ENCODE results near the gene ARHGAP10. TPM values are rescaled to one million over a fixed set of nuclear protein-coding genes. Genes with fewer than 3 reads are reported as not detected.

ARHGAP10 gene
- total RNA-seq, 1 donor from 2014 or later = 28.0 TPM

DNA sequence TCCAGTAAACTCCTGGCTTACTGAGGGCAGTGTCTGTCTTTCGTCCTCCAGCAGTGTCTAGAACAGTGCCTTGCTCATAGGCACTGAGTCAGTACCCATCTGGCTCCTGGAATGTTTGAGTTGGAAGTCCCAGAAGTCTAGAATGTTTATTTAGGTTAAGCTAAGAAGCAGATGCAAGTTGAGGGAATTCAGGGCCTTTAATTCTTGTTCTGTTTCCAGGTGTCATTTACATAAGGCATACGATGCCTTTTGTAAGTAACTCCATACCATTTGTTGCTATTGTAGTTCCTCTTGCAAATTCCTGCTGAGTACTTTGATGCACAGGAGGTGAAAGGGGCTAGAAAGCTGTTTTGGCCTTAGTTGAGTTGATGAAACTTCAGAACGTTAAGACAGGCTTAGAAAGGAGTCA, 22.2 kb downstream of the ARHGAP10 start:
- H3K4me3 Mint-ChIP-seq (ENCODE audit: unreplicated experiment) = no peak overlapping the region
- FAIRE-seq (peak; percentile 91), DNase-seq (ENCODE audit: low read depth) (peak; percentile 95)
- no peaks in the 10 kb centered on the region for H3K27me3 Mint-ChIP-seq (ENCODE audit: low read depth, unreplicated experiment)
- peaks cover 31% of the 10 kb centered on the region for H3K4me1 Mint-ChIP-seq (ENCODE audit: low read depth, unreplicated experiment)
- no peaks in the 10 kb centered on the region for H3K36me3 Mint-ChIP-seq (ENCODE audit: low read depth, unreplicated experiment)
- H3K9me3 Mint-ChIP-seq (ENCODE audit: unreplicated experiment) = no peaks in the 10 kb centered on the region
- Histone ChIP-seq H3K4me3 (ENCODE audit: insufficient read depth, low read depth, low read length) (no peak overlapping the region), H3K4me2 (ENCODE audit: low read length) (peak overlapping the region; percentile 60), H4K20me1 (ENCODE audit: insufficient read depth, low read length) (peaks cover 10% of the 10 kb centered on the region), H3K27ac (ENCODE audit: low read depth, low read length) (peak overlapping the region; percentile 63), H3K36me3 (ENCODE audit: insufficient read depth, low read length) (no peaks in the 10 kb centered on the region), H3K9ac (ENCODE audit: low read length) (peak overlapping the region; percentile 8), H3K9me3 (ENCODE audit: insufficient read depth, low read depth, low read length) (no peaks in the 10 kb centered on the region), H3K4me1 (ENCODE audit: insufficient read depth, low read length) (peaks cover 26% of the 10 kb centered on the region), H3K79me2 (ENCODE audit: insufficient read depth, low read length) (peaks cover 67% of the 10 kb centered on the region), H3K27me3 (ENCODE audit: insufficient read depth, low read length) (no peaks in the 10 kb centered on the region), H2AFZ (ENCODE audit: low read depth, low read length) (no peak overlapping the region)
- TF ChIP-seq, protein P1, sequence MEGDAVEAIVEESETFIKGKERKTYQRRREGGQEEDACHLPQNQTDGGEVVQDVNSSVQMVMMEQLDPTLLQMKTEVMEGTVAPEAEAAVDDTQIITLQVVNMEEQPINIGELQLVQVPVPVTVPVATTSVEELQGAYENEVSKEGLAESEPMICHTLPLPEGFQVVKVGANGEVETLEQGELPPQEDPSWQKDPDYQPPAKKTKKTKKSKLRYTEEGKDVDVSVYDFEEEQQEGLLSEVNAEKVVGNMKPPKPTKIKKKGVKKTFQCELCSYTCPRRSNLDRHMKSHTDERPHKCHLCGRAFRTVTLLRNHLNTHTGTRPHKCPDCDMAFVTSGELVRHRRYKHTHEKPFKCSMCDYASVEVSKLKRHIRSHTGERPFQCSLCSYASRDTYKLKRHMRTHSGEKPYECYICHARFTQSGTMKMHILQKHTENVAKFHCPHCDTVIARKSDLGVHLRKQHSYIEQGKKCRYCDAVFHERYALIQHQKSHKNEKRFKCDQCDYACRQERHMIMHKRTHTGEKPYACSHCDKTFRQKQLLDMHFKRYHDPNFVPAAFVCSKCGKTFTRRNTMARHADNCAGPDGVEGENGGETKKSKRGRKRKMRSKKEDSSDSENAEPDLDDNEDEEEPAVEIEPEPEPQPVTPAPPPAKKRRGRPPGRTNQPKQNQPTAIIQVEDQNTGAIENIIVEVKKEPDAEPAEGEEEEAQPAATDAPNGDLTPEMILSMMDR (IDR thresholded peaks at IDR 0.05; ENCODE audit: insufficient read depth, low read depth, low read length) = no peak
- no peak for TF ChIP-seq EZH2 (IDR thresholded peaks at IDR 0.05; ENCODE audit: insufficient read depth, low read length)
- H3K27ac Mint-ChIP-seq (ENCODE audit: unreplicated experiment) = peak overlapping the region; percentile 81

DNA sequence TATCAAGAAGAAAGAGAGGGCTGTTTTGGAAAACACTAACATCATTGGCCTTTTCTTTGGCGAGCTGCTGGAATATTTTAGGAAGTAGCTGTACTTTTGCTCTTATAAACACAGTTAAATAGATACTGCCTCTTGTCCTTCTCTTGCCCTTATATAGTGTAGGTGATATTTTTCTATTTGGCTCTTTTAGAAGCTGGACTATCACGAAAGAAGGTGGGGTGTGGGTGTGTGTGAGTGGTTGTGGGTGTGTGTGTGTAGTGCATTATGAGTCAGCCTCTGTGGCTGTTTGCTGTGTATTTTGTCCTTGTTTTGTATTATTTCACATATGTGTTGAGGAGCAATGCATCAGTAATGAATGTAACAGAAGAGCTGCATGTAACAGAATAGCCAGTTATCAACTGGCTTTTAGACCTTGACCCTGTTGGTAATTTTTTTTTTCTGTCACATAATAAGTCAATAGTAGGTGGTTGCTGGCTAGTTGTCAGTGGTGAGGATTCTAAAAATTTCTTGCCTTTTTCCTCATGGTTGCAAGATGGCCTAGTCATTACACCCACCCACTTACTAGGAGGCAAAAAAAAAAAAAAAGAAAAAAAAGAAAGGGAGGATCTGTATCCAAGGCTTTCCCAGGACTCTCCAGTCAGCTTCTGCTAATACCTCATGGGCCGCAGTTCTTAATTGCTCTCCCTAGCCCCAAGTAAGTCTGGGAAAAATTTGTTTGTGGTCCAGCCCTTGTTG, 23.8 kb downstream of the ARHGAP10 start:
- Histone ChIP-seq H3K27me3 (ENCODE audit: insufficient read depth, low read length) (no peaks in the 10 kb centered on the region), H3K9ac (ENCODE audit: low read length) (no peak overlapping the region), H3K4me1 (ENCODE audit: insufficient read depth, low read length) (peaks cover 26% of the 10 kb centered on the region), H3K4me2 (ENCODE audit: low read length) (peak overlapping the region; percentile 68), H3K79me2 (ENCODE audit: insufficient read depth, low read length) (peaks cover 71% of the 10 kb centered on the region), H2AFZ (ENCODE audit: low read depth, low read length) (no peak overlapping the region), H4K20me1 (ENCODE audit: insufficient read depth, low read length) (peaks cover 10% of the 10 kb centered on the region), H3K27ac (ENCODE audit: low read depth, low read length) (peak overlapping the region; percentile 28), H3K9me3 (ENCODE audit: insufficient read depth, low read depth, low read length) (no peaks in the 10 kb centered on the region), H3K36me3 (ENCODE audit: insufficient read depth, low read length) (no peaks in the 10 kb centered on the region), H3K4me3 (ENCODE audit: insufficient read depth, low read depth, low read length) (no peak overlapping the region)
- H3K27ac Mint-ChIP-seq (ENCODE audit: unreplicated experiment) = peak overlapping the region; percentile 81
- peak; percentile 89 for DNase-seq (ENCODE audit: low read depth)
- peaks cover 32% of the 10 kb centered on the region for H3K4me1 Mint-ChIP-seq (ENCODE audit: low read depth, unreplicated experiment)
- H3K27me3 Mint-ChIP-seq (ENCODE audit: low read depth, unreplicated experiment) = no peaks in the 10 kb centered on the region
- H3K36me3 Mint-ChIP-seq (ENCODE audit: low read depth, unreplicated experiment) = no peaks in the 10 kb centered on the region
- H3K9me3 Mint-ChIP-seq (ENCODE audit: unreplicated experiment) = no peaks in the 10 kb centered on the region
- H3K4me3 Mint-ChIP-seq (ENCODE audit: unreplicated experiment) = peak overlapping the region; percentile 9
- FAIRE-seq = no peak
- TF ChIP-seq, protein P1 (IDR thresholded peaks at IDR 0.05; ENCODE audit: insufficient read depth, low read depth, low read length) = no peak
- no peak for TF ChIP-seq EZH2 (IDR thresholded peaks at IDR 0.05; ENCODE audit: insufficient read depth, low read length)

DNA sequence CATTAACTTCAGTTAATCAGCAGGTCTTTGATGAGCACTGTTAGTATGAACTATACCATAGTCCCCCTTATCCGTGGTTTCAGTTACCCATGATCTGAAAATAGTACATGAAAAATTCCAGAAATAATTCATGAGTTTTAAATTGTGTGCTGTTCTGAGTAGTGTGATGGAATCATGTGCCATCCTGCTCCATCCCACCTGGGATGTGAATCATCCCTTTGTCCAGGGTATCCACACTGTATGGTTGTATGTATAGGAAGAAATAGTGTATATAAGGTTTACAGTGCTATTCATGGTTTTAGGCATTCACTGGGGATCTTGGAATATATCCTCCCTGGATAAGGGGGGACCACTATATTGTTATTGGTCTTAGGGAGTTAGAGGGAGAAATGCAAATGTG, 24.5 kb downstream of the ARHGAP10 start:
- Mint-ChIP-seq H3K4me3 (ENCODE audit: unreplicated experiment) (no peak overlapping the region), H3K36me3 (ENCODE audit: low read depth, unreplicated experiment) (peaks cover 1% of the 10 kb centered on the region), H3K9me3 (ENCODE audit: unreplicated experiment) (no peaks in the 10 kb centered on the region), H3K4me1 (ENCODE audit: low read depth, unreplicated experiment) (peaks cover 33% of the 10 kb centered on the region), H3K27ac (ENCODE audit: unreplicated experiment) (peak overlapping the region; percentile 54), H3K27me3 (ENCODE audit: low read depth, unreplicated experiment) (no peaks in the 10 kb centered on the region)
- H3K36me3 ChIP-seq (ENCODE audit: insufficient read depth, low read length) = no peaks in the 10 kb centered on the region
- no peak overlapping the region for H2AFZ ChIP-seq (ENCODE audit: low read depth, low read length)
- H3K27ac ChIP-seq (ENCODE audit: low read depth, low read length) = peak overlapping the region; percentile 20
- H4K20me1 ChIP-seq (ENCODE audit: insufficient read depth, low read length) = peaks cover 10% of the 10 kb centered on the region
- peaks cover 26% of the 10 kb centered on the region for H3K4me1 ChIP-seq (ENCODE audit: insufficient read depth, low read length)
- DNase-seq (ENCODE audit: low read depth) (no peak), FAIRE-seq (no peak)
- no peaks in the 10 kb centered on the region for H3K27me3 ChIP-seq (ENCODE audit: insufficient read depth, low read length)
- no peak overlapping the region for H3K9ac ChIP-seq (ENCODE audit: low read length)
- peak overlapping the region; percentile 68 for H3K4me2 ChIP-seq (ENCODE audit: low read length)
- no peaks in the 10 kb centered on the region for H3K9me3 ChIP-seq (ENCODE audit: insufficient read depth, low read depth, low read length)
- H3K79me2 ChIP-seq (ENCODE audit: insufficient read depth, low read length) = peaks cover 69% of the 10 kb centered on the region
- TF ChIP-seq, protein P1 (IDR thresholded peaks at IDR 0.05; ENCODE audit: insufficient read depth, low read depth, low read length) = no peak
- TF ChIP-seq EZH2 (IDR thresholded peaks at IDR 0.05; ENCODE audit: insufficient read depth, low read length) = no peak
- no peak overlapping the region for H3K4me3 ChIP-seq (ENCODE audit: insufficient read depth, low read depth, low read length)

Measured in astrocyte (in vitro differentiated cells and primary cell).